Epithelial cell of esophagus (primary cell): ENCODE measurements around the gene ARHGAP26.

Source experiments
- DNase-seq: peaks from one replicate; pipeline ENCODE4 v3.0.0; 2010; ENCODE audit warnings: low read depth
- H3K4me3 ChIP-seq: 2 replicates; pipeline ENCODE4 v1.5.1; 2011; ENCODE audit warnings: mild to moderate bottlenecking, low read length, control low read depth
- CTCF ChIP-seq: IDR thresholded peaks from 2 replicates; pipeline ENCODE4 v1.5.1; 2011; ENCODE audit warnings: low read depth, mild to moderate bottlenecking, low read length, control low read depth, inconsistent platforms; ENCODE audit not compliant: insufficient read depth; ENCODE audit errors: missing control alignments

ARHGAP26 gene

GRCh38 chr5:143041972-143042770, 272.0 kb downstream of the ARHGAP26 start:
- H3K4me3 ChIP-seq, result no peak overlapping the region
- peak; percentile 40 for DNase-seq
- TF ChIP-seq CTCF, result no peak

- H3K4me3 ChIP-seq, result no peak overlapping the region
- DNase-seq, result no peak
- no peak for TF ChIP-seq CTCF
Observed at GRCh38 chr5:143044265-143044664, 274.1 kb downstream of the ARHGAP26 start.

- H3K4me3 ChIP-seq, result no peak overlapping the region
- DNase-seq, result no peak
- TF ChIP-seq CTCF, result no peak
Observed at GRCh38 chr5:143045062-143045461, 274.9 kb downstream of the ARHGAP26 start.

- TF ChIP-seq CTCF, result no peak
- no peak for DNase-seq
- H3K4me3 ChIP-seq, result no peak overlapping the region
Observed at GRCh38 chr5:143046314-143046713, 276.1 kb downstream of the ARHGAP26 start.

- no peak for DNase-seq
- TF ChIP-seq CTCF, result no peak
- no peak overlapping the region for H3K4me3 ChIP-seq
Observed at GRCh38 chr5:143047091-143047490, 276.9 kb downstream of the ARHGAP26 start.

- DNase-seq, result no peak
- no peak overlapping the region for H3K4me3 ChIP-seq
- no peak for TF ChIP-seq CTCF
Observed at GRCh38 chr5:143050183-143050582, 280.0 kb downstream of the ARHGAP26 start.
